ENCODE results near the gene CDC20B.
"Not testable (repeated sequence)": the region's sequence is repeated elsewhere in the genome, so short reads cannot be mapped to it uniquely, and the experiment has no call there.

The CDC20B gene

GRCh38 chr5:55104946-55105701 is 67.9 kb downstream of the CDC20B start:
- H3K9me3 ChIP-seq, result no peaks in the 10 kb centered on the region
- no peak overlapping the region for H3K27ac ChIP-seq
- H3K27me3 ChIP-seq, result peaks cover 29% of the 10 kb centered on the region
- no peaks in the 10 kb centered on the region for H3K4me1 ChIP-seq (ENCODE audit: control insufficient read depth in 1 of 2, insufficient read depth in 1 of 2, low read depth in 1 of 2, low read length in 1 of 2)
- TF ChIP-seq CTCF (IDR thresholded peaks at IDR 0.05), result no peak
- H3K4me3 ChIP-seq (ENCODE audit: low read depth in 1 of 2, low read length in 1 of 2), result no peak overlapping the region
- H3K36me3 ChIP-seq, result no peaks in the 10 kb centered on the region

DNA sequence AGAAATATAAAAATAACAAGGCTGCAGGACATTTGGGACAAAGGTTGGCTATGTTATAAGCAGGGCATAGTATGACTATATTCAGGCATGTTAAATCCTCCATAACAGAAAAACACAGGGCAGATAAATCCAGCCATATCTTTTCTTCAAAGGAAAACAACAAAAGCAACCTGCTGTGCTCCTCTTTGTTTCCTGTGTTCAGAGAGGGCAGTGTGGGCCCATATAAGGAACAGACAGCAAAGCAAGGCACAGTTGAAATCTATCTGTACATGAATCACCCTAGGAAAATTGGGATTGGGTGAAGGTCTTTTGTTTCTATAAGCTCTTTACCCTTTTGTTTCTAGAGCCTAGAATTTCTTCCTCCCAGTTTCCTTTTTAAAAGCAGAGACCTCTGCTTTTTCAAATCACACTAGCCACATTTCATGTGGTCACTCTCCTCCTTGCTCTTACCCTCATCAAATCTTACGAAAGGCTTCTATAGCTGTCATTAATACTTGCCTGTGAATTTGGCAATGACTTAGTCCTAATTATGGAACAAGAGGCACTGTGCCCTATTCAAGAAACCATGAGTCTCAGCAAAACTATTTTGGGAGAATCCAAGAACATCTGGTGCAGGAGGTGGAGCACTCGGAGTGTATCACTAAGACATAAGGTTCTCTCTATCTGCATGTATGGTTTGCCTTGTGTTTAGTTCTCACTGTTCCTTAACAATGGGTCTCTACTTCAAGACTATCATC is 68.8 kb downstream of the CDC20B start:
- H3K4me3 ChIP-seq (ENCODE audit: low read depth in 1 of 2, low read length in 1 of 2), result no peak overlapping the region
- H3K27me3 ChIP-seq, result peaks cover 29% of the 10 kb centered on the region
- H3K4me1 ChIP-seq (ENCODE audit: control insufficient read depth in 1 of 2, insufficient read depth in 1 of 2, low read depth in 1 of 2, low read length in 1 of 2), result no peaks in the 10 kb centered on the region
- H3K36me3 ChIP-seq, result no peaks in the 10 kb centered on the region
- H3K27ac ChIP-seq, result no peak overlapping the region
- TF ChIP-seq CTCF (IDR thresholded peaks at IDR 0.05), result no peak
- no peaks in the 10 kb centered on the region for H3K9me3 ChIP-seq

DNA sequence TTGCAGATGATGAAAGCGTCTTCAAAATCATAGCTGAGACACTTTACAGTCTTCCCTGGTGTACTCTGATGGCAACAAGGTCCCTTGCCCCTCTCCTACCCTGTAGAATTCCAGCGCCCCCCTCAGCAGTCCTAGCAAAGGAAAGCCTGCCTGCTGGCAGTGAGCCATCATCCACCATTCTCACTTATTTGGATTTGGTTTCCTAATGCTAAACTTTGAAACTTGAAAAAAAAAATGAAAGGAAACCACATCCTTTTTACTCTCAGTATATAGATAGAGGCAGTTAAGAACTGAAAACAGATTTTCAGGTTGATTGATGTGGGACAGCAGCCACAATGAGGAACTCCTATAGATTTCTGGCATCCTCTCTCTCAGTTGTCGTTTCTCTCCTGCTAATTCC is 70.6 kb downstream of the CDC20B start, which contains the start of gene GZMA:
TSS of gene GZMA (plus strand) at position 299 of the 400 bp plus-strand sequence. CDS start at position 336, 37 bp downstream.
- H3K27ac ChIP-seq, result no peak within 1 kb of the TSS
- no peak within 1 kb of the TSS for H3K4me3 ChIP-seq (ENCODE audit: low read depth in 1 of 2, low read length in 1 of 2)
- no peaks in the 10 kb centered on the region for H3K4me1 ChIP-seq (ENCODE audit: control insufficient read depth in 1 of 2, insufficient read depth in 1 of 2, low read depth in 1 of 2, low read length in 1 of 2)
- peaks cover 29% of the 10 kb centered on the region for H3K27me3 ChIP-seq
- H3K36me3 ChIP-seq, result no peaks in the 10 kb centered on the region
- no peak for TF ChIP-seq CTCF (IDR thresholded peaks at IDR 0.05)
- H3K9me3 ChIP-seq, result no peaks in the 10 kb centered on the region

DNA sequence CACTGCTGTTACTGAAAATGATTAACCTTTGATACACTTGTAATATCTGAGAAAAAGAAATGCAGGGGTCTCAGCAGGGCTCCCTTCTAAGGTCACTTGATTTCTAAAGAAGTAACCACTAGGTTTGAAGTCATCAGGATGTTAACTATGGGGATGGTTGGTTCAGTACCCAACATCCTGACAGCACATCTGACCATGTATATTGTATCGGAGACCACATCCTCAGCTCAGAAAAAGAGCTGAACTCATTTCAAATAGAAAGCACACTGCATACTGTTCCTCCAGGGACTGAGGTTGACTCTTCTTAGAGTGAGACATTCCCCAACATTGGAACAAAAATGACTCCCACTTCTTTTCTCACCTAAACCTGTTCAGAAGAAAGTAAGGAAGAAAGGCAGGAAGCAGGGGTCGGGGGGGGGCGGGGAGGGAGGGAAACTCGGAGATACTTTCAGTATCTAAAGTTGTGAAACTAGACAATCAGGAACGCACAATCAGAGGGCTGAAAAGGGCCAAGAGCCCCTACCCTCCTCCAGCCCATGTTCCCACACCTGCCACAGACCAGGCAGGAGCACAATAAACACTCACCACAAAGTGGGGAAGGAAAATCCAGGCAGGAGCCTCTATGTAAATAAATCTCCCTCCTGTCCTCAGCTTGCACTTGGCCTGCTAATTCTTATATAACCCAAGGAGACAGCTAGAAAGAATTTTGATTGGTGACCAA is 71.3 kb downstream of the CDC20B start:
- no peak for TF ChIP-seq CTCF (IDR thresholded peaks at IDR 0.05)
- Histone ChIP-seq H3K4me1 (ENCODE audit: control insufficient read depth in 1 of 2, insufficient read depth in 1 of 2, low read depth in 1 of 2, low read length in 1 of 2) (no peaks in the 10 kb centered on the region), H3K27me3 (peaks cover 29% of the 10 kb centered on the region), H3K36me3 (no peaks in the 10 kb centered on the region), H3K9me3 (no peaks in the 10 kb centered on the region), H3K27ac (no peak overlapping the region), H3K4me3 (ENCODE audit: low read depth in 1 of 2, low read length in 1 of 2) (no peak overlapping the region)

GRCh38 chr5:55101148-55101547 is 71.8 kb downstream of the CDC20B start:
- not testable (repeated sequence) for H3K4me1 ChIP-seq (ENCODE audit: control insufficient read depth in 1 of 2, insufficient read depth in 1 of 2, low read depth in 1 of 2, low read length in 1 of 2); H3K36me3 ChIP-seq; H3K9me3 ChIP-seq; H3K4me3 ChIP-seq (ENCODE audit: low read depth in 1 of 2, low read length in 1 of 2); H3K27ac ChIP-seq
- H3K27me3 ChIP-seq, result peaks cover 29% of the 10 kb centered on the region

Measured in neutrophil (primary cell).